Umbilical cord (tissue), 2 donors: ENCODE results near the gene GALNT2. TPM values are rescaled to one million over a fixed set of nuclear protein-coding genes. Genes with fewer than 3 reads are reported as not detected.

Experiments used
- DNase-seq: peaks from one replicate; pipeline ENCODE4 v3.0.0-alpha.2; 2015; ENCODE audit warnings: low spot score
- total RNA-seq: library from RNA; depleted of rRNA; stranded (reverse); fragments of >200 nt; gene quantifications from one replicate; pipeline ENCODE4 v1.2.3, GENCODE V29; 2014; ENCODE audit warnings: low replicate concordance; ENCODE audit not compliant: insufficient read depth

GALNT2 gene
- total RNA-seq, 1 donor from 2014 or later = 66.0 TPM

DNA sequence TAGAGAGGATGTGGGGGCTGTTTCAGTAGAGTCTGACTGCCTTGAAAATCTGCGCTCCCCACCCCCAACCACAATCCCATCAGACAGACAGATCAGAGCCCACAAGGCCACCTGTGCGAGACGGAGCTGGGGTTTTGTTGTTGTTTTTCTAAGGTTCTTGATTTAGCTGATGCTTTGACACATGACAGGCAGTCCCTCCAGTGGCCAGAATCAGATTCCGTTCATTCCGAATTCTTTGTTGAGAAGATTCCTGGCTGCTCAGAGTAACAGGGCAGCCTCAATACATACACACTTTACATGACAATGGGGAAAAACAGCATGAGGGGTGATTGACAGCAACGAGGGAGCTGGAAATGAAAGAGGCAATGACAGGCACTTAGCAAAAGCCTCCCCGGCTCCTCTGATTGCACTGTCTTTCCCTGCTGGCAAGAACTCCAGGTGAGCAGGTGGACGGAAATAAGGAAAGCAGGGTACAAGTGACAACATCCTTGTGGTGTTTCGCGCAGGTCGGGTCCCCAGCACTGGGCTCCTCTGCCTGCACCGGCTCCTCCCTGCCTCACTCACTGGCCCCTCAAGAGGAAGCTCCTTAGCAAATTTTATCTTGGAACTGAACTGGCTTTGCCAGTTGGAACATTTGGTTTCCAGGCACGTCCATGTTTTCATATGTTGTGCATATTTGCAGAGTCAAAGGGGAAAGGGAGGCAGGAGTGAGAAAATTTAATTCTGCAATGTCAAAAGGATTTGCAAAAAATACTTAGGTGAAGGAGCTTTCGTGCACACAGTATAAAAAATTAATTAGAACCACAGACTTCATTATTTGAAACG lies 210.4 kb downstream of the GALNT2 start:
- DNase-seq = no peak

DNA sequence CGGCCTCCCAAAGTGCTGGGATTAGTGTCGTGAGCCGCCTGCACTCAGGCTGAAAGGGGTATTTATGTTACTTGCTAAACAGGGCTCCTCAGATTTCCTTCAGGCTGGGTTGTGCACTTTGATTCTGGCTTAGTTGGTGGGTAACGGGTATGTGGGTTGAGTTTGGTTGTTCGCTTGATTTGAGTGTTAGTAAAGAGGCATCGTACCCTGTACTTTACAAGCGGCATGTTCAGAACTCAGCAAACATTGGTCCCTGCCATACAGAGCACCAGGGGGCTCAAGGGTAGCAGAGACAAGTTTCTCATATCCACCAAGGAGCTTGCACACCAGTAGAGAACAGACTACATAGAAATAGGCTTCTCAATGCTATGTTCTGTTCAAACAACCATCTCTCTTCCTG lies 211.3 kb downstream of the GALNT2 start:
- DNase-seq = no peak

GRCh38 chr1:230278871-230279582 lies 212.0 kb downstream of the GALNT2 start:
- no peak for DNase-seq

GRCh38 chr1:230279583-230279945 lies 212.5 kb downstream of the GALNT2 start:
- DNase-seq = no peak

- DNase-seq = no peak
These were observed 213.2 kb downstream of the GALNT2 start for GRCh38 chr1:230280054-230280795.

- DNase-seq = no peak
These were observed 213.9 kb downstream of the GALNT2 start for GRCh38 chr1:230280906-230281413.

- no peak for DNase-seq
These were observed 214.5 kb downstream of the GALNT2 start for GRCh38 chr1:230281556-230281955.

- no peak for DNase-seq
These were observed 215.1 kb downstream of the GALNT2 start for GRCh38 chr1:230282157-230282556.

DNA sequence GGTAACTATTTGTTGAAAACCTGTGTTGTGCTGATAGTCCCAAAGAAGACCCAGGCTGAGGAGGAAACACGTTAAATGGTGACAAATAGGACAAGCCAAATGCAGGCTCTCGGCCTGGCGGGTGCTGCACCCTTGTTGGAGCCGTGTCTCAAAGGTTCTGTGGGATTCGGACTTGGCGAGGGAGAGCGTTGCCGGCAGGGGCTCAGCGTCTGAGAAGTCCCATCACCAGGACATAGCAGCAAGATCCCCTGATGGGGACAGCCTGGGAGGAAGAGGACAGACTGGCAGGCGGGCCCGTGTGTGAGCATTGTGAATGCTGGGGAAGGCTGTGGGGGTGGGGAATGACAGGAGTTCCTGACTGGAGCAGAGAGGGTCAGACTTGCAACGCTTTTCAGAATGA lies 216.6 kb downstream of the GALNT2 start:
- DNase-seq = no peak

- DNase-seq = no peak
These were observed 217.9 kb downstream of the GALNT2 start for GRCh38 chr1:230284891-230285290.

GRCh38 chr1:230285351-230285750 lies 218.3 kb downstream of the GALNT2 start:
- DNase-seq = no peak

DNA sequence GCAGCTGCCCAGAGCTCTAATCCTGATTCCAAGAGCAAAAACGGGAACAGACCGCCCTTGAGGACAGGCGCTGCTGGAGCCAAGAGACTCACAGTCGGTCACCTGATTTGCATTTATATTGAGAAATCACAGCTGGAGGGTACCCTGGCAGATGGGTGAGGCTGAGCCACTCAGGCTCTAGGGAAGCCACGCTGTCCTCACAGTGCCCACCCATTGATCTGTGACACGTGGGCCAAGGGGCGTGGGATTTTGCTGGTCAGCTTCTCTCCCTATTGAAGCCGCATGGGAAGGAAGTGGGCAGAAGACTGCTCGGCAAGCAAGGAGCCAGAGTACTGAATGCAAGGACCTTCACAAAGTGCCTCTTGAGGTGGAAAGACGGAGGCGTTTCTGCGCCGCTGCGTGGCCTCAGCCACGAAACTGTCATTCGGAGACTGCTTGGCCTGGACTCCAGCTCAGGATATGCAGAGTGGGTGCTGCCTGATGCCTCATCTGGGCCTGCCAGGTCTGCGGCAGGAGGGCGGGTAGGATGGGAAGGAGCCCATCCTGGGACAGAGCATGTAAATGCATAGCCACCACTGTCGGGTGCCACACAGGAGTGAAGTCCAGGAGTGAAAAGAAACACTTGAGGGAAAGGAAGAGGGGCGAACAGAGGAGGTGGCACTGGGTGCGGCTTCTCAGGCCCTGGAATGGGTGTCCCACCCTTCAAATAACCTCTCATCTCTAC lies 219.3 kb downstream of the GALNT2 start:
- DNase-seq = no peak

DNA sequence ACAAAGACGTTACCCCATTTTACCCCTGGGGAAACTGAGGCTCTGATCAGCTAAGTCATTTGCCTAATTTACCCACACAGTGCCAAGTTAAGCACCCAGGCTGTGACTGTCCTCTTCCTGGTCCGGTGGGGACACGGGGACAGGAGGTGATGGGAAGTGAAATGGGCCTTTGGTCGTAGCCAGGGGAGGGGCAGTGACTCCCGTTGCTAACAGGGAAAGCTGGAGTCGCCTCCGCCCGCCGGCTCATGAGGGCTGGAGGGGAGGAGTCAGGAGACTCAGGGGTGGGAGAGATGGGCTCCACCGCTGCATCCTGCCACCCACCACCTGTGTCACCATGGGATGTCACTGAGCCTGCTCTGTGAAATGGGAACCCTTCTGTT lies 219.8 kb downstream of the GALNT2 start:
- DNase-seq = no peak

DNA sequence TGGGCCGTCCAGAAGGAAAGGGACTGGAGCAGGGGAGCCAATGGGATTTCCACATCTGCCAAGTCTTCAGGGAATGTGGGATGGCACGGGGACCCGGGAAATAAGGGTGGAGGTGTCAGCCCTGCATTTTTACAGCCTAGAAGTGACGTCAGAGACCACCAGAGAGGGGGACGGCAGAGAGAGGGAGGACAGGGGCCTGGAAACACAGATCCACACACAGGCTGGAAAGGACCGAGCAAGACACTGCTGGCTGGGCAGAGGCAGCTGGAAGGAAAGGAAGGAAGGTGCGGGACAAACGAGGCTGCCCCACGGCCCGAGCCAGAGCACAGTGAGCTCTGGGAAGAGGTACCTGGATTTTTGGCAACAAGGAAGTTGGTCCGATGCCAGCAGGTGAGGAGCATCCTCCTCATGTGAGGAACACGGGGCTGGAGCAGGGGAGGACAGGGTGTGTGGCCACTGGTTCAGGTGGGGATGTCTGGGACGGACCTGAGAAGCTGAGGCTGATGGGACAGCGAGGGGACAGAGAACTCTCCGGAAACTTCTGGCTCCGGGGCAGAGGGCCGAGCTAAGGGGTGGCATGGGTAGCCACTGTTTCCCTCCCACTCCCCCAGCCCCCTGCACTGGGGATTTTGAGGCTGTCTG lies 220.8 kb downstream of the GALNT2 start:
- DNase-seq = no peak

DNA sequence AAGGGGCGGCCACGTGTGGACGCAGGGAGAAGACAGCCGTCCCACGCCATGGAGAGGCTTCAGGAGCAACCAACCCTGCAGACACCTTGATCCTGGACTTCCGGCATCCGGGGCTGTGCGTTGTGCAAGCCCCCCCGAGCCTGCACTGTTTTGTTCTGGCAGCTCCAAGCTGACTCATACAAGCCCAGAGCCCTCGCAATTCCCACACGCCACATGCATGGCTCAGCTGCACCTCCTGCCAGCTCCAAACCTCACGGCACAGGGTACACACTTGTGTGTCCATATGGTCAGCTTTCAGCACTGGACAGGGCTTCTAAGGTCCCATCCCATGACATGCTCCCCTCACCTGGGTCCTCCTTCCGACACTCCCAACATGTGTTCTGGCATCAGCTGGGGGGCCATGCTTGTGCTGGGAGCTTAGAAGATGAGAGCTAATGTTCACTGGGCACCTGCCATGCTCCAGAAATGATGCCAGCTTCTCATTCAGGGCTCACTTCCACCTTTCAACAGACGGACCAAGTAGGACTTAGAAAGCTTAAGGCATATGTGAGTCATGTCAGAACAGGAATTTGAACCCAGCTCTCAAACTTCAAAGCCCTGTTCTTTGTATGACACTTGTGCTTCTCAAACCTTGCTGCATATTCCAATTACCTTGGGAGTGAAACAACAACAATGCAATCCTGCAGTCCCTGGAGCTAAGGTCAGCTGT lies 221.8 kb downstream of the GALNT2 start:
- no peak for DNase-seq

DNA sequence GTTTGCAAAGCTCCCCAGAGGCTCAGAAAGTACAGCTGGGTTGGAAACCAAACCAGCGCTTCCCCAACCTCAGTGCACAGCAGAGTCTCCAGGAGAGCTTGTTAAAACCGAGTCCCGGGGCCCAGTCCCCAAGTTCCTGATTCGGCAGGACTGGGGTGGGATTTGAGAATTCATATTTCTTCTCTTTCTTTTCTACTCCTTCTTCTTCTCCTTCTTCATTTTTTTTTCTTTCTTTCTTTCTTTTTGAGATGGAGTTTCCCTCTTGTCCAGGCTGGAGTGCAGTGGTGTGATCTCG lies 222.3 kb downstream of the GALNT2 start:
- DNase-seq = no peak

GRCh38 chr1:230291731-230292620 lies 224.9 kb downstream of the GALNT2 start:
- no peak for DNase-seq

- no peak for DNase-seq
These were observed 225.8 kb downstream of the GALNT2 start for GRCh38 chr1:230292689-230293389.

- no peak for DNase-seq
These were observed 226.3 kb downstream of the GALNT2 start for GRCh38 chr1:230293390-230293700.
